ENCODE data around the gene MEGF8.
"Not testable (repeated sequence)": the region's sequence is repeated elsewhere in the genome, so short reads cannot be mapped to it uniquely, and the experiment has no call there.

MEGF8 gene

GRCh38 chr19:42326969-42327368, 1.5 kb downstream of the MEGF8 start:
- TF ChIP-seq CTCF (IDR thresholded peaks at IDR 0.05; ENCODE audit: extremely low read depth, missing control alignments): no peak
- DNase-seq (ENCODE audit: low spot score): no peak

- no peak for DNase-seq (ENCODE audit: low spot score)
Observed at GRCh38 chr19:42327381-42327780, 1.9 kb downstream of the MEGF8 start.

GRCh38 chr19:42328106-42328505, 2.7 kb downstream of the MEGF8 start:
- no peak for TF ChIP-seq CTCF (IDR thresholded peaks at IDR 0.05; ENCODE audit: extremely low read depth, missing control alignments)
- DNase-seq (ENCODE audit: low spot score): no peak

More at GRCh38 chr19:42327381-42327780, 1.9 kb downstream of the MEGF8 start:
- TF ChIP-seq CTCF (IDR thresholded peaks at IDR 0.05; ENCODE audit: extremely low read depth, missing control alignments): no peak

GRCh38 chr19:42328854-42329253, 3.4 kb downstream of the MEGF8 start:
- TF ChIP-seq CTCF (IDR thresholded peaks at IDR 0.05; ENCODE audit: extremely low read depth, missing control alignments): no peak
- DNase-seq (ENCODE audit: low spot score): no peak

- no peak for DNase-seq (ENCODE audit: low spot score)
Observed at GRCh38 chr19:42330241-42330711, 4.8 kb downstream of the MEGF8 start.

GRCh38 chr19:42331333-42331732, 5.9 kb downstream of the MEGF8 start:
- DNase-seq (ENCODE audit: low spot score): not testable (repeated sequence)

More at GRCh38 chr19:42330241-42330711, 4.8 kb downstream of the MEGF8 start:
- no peak for TF ChIP-seq CTCF (IDR thresholded peaks at IDR 0.05; ENCODE audit: extremely low read depth, missing control alignments)

- no peak for DNase-seq (ENCODE audit: low spot score)
- TF ChIP-seq CTCF (IDR thresholded peaks at IDR 0.05; ENCODE audit: extremely low read depth, missing control alignments): no peak
Observed at GRCh38 chr19:42332059-42332458, 6.6 kb downstream of the MEGF8 start.

GRCh38 chr19:42333018-42333417, 7.6 kb downstream of the MEGF8 start:
- no peak for DNase-seq (ENCODE audit: low spot score)
- TF ChIP-seq CTCF (IDR thresholded peaks at IDR 0.05; ENCODE audit: extremely low read depth, missing control alignments): no peak

Data from GM20000 (cell line).